ENCODE results near the gene YRDC.

The YRDC gene

GRCh38 chr1:37753473-37754321, 54.3 kb downstream of the YRDC start:
- Histone ChIP-seq H3K4me3 (ENCODE audit: low read depth, low read length) (no peak overlapping the region), H3K36me3 (ENCODE audit: insufficient read depth, low read length) (no peaks in the 10 kb centered on the region), H3K27me3 (ENCODE audit: insufficient read depth, low read length) (peaks cover 85% of the 10 kb centered on the region), H3K4me1 (ENCODE audit: control insufficient read depth, insufficient read depth, low read length, unreplicated experiment) (no peaks in the 10 kb centered on the region), H2AFZ (ENCODE audit: low read length, unreplicated experiment) (no peak overlapping the region), H3K27ac (ENCODE audit: low read depth, low read length) (no peak overlapping the region), H3K79me2 (ENCODE audit: control insufficient read depth, insufficient read depth, low read length, unreplicated experiment) (no peaks in the 10 kb centered on the region)
